ENCODE measurements around the gene PSMD3.

Gene PSMD3

DNA sequence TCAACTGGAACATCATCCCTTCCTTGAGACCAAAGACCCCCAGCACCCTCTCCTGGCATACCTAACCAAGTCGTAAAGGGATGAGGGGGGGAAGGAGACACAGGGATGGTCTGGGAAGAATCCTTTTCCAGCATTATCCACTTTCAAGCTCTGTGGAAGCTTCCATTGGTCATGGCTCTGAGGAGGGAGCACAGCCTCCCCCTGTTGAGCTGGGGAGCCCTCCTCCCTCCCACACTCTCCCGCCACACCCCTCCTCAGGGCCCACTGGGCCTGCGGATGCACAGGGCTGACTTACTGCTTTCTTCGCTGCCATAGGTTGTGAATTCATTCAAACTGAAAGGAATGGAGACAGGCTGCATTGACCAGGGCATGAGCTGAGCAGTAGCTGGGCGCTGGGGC, 47.0 kb downstream of the PSMD3 start:
- no peak for TF ChIP-seq ZNF274 (IDR thresholded peaks at IDR 0.05; ENCODE audit: low read depth, low read length)

DNA sequence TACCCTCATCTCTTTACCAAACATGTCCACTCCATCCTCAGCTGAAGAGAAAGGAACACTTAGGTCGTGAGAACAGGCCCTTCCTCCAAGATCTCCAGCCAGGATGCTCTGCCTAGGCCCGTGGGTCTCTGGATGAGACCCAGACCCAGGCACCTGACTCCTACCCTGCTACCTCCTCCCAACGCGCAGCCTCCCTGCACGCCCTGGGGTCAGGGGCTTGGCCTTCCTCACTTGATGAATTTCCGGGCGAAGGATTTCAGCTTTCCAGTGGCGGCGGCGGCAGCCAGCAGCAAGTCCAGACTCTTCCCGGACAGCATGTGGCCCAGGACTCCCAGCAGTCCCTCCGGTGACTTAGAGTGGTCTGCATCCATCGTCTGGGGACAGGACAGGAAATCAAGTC, 48.0 kb downstream of the PSMD3 start:
- TF ChIP-seq ZNF274 (IDR thresholded peaks at IDR 0.05; ENCODE audit: low read depth, low read length), result no peak
- no peak overlapping the region for H3K4me3 ChIP-seq (ENCODE audit: low read length)

More for the DNA sequence above, 47.0 kb downstream of the PSMD3 start:
- no peak overlapping the region for H3K4me3 ChIP-seq (ENCODE audit: low read length)

- H3K4me3 ChIP-seq (ENCODE audit: low read length), result no peak overlapping the region
- TF ChIP-seq ZNF274 (IDR thresholded peaks at IDR 0.05; ENCODE audit: low read depth, low read length), result no peak
Measured at GRCh38 chr17:40031706-40032105, 51.1 kb downstream of the PSMD3 start.

DNA sequence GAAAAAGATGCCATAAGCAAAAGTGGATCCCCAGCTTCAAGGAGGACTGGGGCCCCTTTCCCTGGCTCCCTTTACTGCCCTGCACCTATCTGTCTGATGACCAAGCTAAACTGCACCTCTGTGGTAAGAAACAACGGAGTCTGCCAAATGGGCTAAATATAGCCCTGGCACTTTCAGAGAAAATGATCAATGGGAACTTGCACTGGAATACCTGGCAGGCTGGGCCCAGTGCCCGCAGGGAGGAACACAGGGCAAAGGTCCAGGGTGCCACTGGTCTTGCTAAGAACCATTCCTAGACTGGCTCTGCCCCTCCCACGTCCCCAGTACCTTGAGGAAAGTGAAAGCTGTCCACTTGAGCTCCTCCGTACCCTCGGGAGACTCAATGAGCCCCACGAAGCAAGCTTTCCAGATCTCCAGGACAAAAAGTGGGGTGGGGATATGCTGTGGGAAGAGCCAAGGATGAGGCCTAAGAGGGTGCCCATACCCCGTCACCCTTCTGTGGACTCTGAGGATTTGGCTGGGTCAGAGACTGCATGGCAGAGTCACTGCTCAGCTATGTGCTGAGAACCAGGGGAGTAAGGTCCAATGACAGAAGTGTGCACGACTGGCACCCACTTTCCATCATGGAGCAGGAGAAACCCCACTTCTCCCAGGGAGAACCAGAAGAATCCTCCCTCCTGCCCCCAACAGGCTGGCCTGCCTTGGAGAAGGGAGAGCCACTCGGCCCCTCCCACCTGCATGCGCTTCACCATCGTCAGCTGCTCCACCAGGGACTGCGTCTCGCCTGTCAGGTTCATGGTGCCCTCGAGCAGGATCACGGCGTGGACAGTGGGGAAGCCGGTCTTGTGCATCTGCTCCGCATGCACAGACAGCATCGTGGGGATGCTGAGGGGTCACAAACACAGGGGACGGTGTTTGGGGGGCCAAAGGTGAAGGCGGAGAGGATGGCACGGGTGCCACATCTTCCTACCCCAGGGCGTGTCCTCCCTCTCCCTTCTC, 52.0 kb downstream of the PSMD3 start:
- TF ChIP-seq ZNF274 (IDR thresholded peaks at IDR 0.05; ENCODE audit: low read depth, low read length), result no peak
- no peak overlapping the region for H3K4me3 ChIP-seq (ENCODE audit: low read length)

GRCh38 chr17:40033339-40033738, 52.7 kb downstream of the PSMD3 start:
- H3K4me3 ChIP-seq (ENCODE audit: low read length), result no peak overlapping the region
- TF ChIP-seq ZNF274 (IDR thresholded peaks at IDR 0.05; ENCODE audit: low read depth, low read length), result no peak

GRCh38 chr17:40034426-40035161, 54.0 kb downstream of the PSMD3 start:
- no peak overlapping the region for H3K4me3 ChIP-seq (ENCODE audit: low read length)
- no peak for TF ChIP-seq ZNF274 (IDR thresholded peaks at IDR 0.05; ENCODE audit: low read depth, low read length)

DNA sequence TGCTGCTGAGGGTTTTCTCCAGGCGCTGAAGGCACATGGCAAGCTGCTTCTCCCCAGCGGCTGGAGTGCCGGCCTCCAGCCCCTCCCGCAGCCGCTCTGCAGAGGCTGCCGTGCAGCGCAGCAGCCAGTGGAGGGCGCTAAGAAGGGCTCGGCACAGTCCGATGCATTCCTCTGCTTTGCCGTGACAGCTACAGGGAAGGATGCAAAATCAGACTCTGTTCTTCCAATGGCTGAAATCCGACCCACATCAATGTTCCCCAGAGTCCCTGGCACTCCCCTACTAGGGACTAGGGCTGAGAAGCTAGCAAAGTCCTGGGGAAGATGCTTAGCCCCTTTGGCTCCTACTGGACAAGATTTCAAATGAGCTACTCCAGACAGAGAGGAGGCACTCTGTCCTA, 54.6 kb downstream of the PSMD3 start:
- no peak for TF ChIP-seq ZNF274 (IDR thresholded peaks at IDR 0.05; ENCODE audit: low read depth, low read length)
- no peak overlapping the region for H3K4me3 ChIP-seq (ENCODE audit: low read length)

DNA sequence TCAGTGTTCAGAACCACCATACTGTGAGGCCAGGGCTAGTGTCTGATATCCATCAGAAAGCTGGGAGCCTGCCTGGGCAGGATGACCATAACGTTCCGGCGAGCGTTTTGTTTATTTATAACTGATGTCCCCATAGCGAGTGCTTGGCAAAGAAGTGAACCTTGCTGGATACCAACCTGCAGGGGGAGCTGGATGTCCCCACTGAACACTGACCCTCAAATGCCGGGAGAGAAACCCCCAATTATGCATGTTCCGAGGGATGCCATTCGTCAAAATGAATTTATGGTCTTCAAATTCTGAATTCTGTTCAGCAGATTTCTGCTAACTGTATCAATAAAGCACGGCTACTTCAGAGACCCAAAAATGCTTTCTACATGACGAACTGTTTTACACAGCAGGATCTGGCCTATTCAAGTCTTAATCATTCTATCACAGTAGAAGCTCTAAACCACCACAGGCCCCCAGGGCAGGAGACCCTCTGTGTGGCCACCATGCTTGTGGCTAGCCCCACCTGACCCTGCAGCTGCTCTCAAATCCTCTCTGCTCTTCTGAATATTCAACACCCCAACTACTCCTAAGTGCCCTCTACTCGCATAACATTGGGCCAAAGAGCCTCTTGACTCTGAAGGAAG, 58.4 kb downstream of the PSMD3 start:
- no peak overlapping the region for H3K4me3 ChIP-seq (ENCODE audit: low read length)
- no peak for TF ChIP-seq ZNF274 (IDR thresholded peaks at IDR 0.05; ENCODE audit: low read depth, low read length)

DNA sequence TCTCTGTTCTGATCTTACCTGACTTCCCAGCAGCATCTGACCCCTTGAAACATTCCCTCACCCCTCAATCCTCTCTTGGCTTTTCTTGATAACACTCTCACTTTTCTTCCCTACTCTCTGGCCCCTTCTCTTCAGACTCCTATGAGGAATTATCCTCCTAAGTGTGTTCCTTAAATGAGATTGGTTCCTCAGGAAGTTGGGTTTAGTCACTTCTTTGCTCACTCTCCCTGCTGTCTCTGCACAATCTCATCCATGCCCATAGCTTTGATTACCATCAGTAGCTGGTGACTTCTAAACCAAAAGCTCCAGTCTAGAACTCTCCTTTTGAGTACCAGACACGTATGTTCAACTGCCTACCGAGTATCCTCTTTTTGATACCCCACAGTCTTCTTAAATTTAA, 60.6 kb downstream of the PSMD3 start:
- H3K4me3 ChIP-seq (ENCODE audit: low read length), result no peak overlapping the region
- TF ChIP-seq ZNF274 (IDR thresholded peaks at IDR 0.05; ENCODE audit: low read depth, low read length), result no peak

Measured in GM08714 (cell line).